ENCODE results near the gene ARL4A. TPM values are rescaled to one million over a fixed set of nuclear protein-coding genes. Genes with fewer than 3 reads are reported as not detected.

Gene ARL4A
- total RNA-seq, 1 experiment from 2014 or later = 39.4 TPM

- Histone ChIP-seq H3T11ph (ENCODE audit: low read length) (no peak overlapping the region), H2AFZ (ENCODE audit: low read length) (no peak overlapping the region), H3K4me1 (ENCODE audit: insufficient read depth, low read length) (peaks cover 5% of the 10 kb centered on the region; the same call in 1 of the 2 replicates), H3K9me3 (ENCODE audit: control insufficient read depth, low read depth, low read length) (no peaks in the 10 kb centered on the region), H3K27me3 (ENCODE audit: insufficient read depth, low read length) (no peaks in the 10 kb centered on the region; the same call in 1 of the 2 replicates), H3K9ac (ENCODE audit: extremely low read depth, insufficient read length, low read length) (no peak overlapping the region), H2BK12ac (ENCODE audit: insufficient read length, low read depth, low read length) (no peak overlapping the region), H3K79me2 (ENCODE audit: insufficient read depth, low read length) (no peaks in the 10 kb centered on the region), H3K23ac (ENCODE audit: insufficient read length, low read depth, low read length) (no peak overlapping the region), H3K23me2 (ENCODE audit: insufficient read length, low read depth, low read length, poor library complexity, severe bottlenecking) (no peaks in the 10 kb centered on the region), H4K91ac (ENCODE audit: insufficient read length, low read depth, low read length) (no peak overlapping the region), H4K5ac (ENCODE audit: insufficient read length, low read depth, low read length) (no peak overlapping the region), H2BK120ac (ENCODE audit: low read depth, low read length, poor library complexity, severe bottlenecking) (no peak overlapping the region), H2BK20ac (ENCODE audit: low read depth, low read length, poor library complexity, severe bottlenecking) (no peak overlapping the region), H2AK5ac (ENCODE audit: insufficient read length, low read length) (no peak overlapping the region), H2BK5ac (ENCODE audit: insufficient read length, low read length) (no peak overlapping the region), H4K20me1 (ENCODE audit: control insufficient read depth, insufficient read depth, insufficient read length) (no peaks in the 10 kb centered on the region), H3K56ac (ENCODE audit: insufficient read length, low read depth, low read length) (no peak overlapping the region), H3K4me2 (ENCODE audit: insufficient read depth, insufficient read length, low read length) (no peak overlapping the region), H2BK15ac (ENCODE audit: low read depth, low read length) (no peak overlapping the region), H3K4ac (ENCODE audit: low read depth, low read length) (no peak overlapping the region), H3K18ac (ENCODE audit: insufficient read length, low read depth, low read length) (no peak overlapping the region), H3K14ac (ENCODE audit: insufficient read depth, low read length) (no peak overlapping the region), H3K79me1 (ENCODE audit: insufficient read depth, low read depth, low read length, poor library complexity, severe bottlenecking) (no peaks in the 10 kb centered on the region), H4K8ac (replicated peaks; ENCODE audit: insufficient read length, low read depth, low read length) (no peak overlapping the region), H3K27ac (ENCODE audit: insufficient read length, low read depth, low read length) (no peak overlapping the region)
- DNase-seq = no peak
- no peaks in the 10 kb centered on the region for H3K27me3 Mint-ChIP-seq (ENCODE audit: low read depth)
- no peaks in the 10 kb centered on the region for H3K9me3 Mint-ChIP-seq
- no peak for TF ChIP-seq CTCF (conservative IDR thresholded peaks at IDR 0.05)
- peaks cover 8 to 14% of the 10 kb centered on the region in 2 experiments; a peak in 2 of 4 replicates for H3K4me1 Mint-ChIP-seq
- no CpG with 5 or more reads among the region's 3 CpGs for WGBS (ENCODE audit: extremely low coverage, insufficient read length, low lambda C conversion rate)
- no peaks in the 10 kb centered on the region for H3K36me3 Mint-ChIP-seq (ENCODE audit: insufficient read depth in 1 of 3, low read depth in 3 of 3)
- no peak overlapping the region for H3K27ac Mint-ChIP-seq
- H3K4me3 Mint-ChIP-seq = no peak overlapping the region
Measured at GRCh38 chr7:12643001-12643643, 44.3 kb upstream of the ARL4A start.

Data from H9 (cell line).